ENCODE results near the gene RUSF1.

The RUSF1 gene

GRCh38 chr16:31521368-31521767 is 13.2 kb upstream of the RUSF1 start:
- Histone ChIP-seq H3K4me1 (no peaks in the 10 kb centered on the region), H3K27ac (no peak overlapping the region), H3K9me3 (no peaks in the 10 kb centered on the region), H3K27me3 (peaks cover 0 to 5% of the 10 kb centered on the region in 2 donors), H3K36me3 (no peaks in the 10 kb centered on the region), H3K4me3 (no peak overlapping the region)
- no peak for DNase-seq
- TF ChIP-seq CTCF (IDR thresholded peaks at IDR 0.05): no peak
- intact Hi-C loops (cut with DNase I; ENCODE audit: low total_unique reads): no loop called here

- intact Hi-C loops (cut with DNase I; ENCODE audit: low total_unique reads): no loop called here
- H3K36me3 ChIP-seq: no peaks in the 10 kb centered on the region
- H3K27me3 ChIP-seq: peaks cover 0 to 5% of the 10 kb centered on the region in 2 donors
- DNase-seq: no peak
- H3K4me1 ChIP-seq: no peaks in the 10 kb centered on the region
- TF ChIP-seq CTCF (IDR thresholded peaks at IDR 0.05): no peak
- H3K4me3 ChIP-seq: no peak overlapping the region
- H3K27ac ChIP-seq: no peak overlapping the region
- H3K9me3 ChIP-seq: no peaks in the 10 kb centered on the region
Measured at GRCh38 chr16:31519759-31520431, 11.7 kb upstream of the RUSF1 start.

GRCh38 chr16:31517800-31518402 is 9.7 kb upstream of the RUSF1 start:
- no peaks in the 10 kb centered on the region for H3K9me3 ChIP-seq
- H3K4me3 ChIP-seq: no peak overlapping the region
- H3K4me1 ChIP-seq: no peaks in the 10 kb centered on the region
- intact Hi-C loops (cut with DNase I; ENCODE audit: low total_unique reads): no loop called here
- no peak for DNase-seq
- H3K27ac ChIP-seq: no peak overlapping the region
- H3K36me3 ChIP-seq: no peaks in the 10 kb centered on the region
- peaks cover 0 to 5% of the 10 kb centered on the region in 2 donors for H3K27me3 ChIP-seq
- TF ChIP-seq CTCF (IDR thresholded peaks at IDR 0.05): no peak

- no peak for DNase-seq
- intact Hi-C loops (cut with DNase I; ENCODE audit: low total_unique reads): no loop called here
- no peak for TF ChIP-seq CTCF (IDR thresholded peaks at IDR 0.05)
- no peaks in the 10 kb centered on the region for H3K27me3 ChIP-seq
- no peak overlapping the region for H3K4me3 ChIP-seq
- H3K27ac ChIP-seq: no peak overlapping the region
- H3K36me3 ChIP-seq: no peaks in the 10 kb centered on the region
- H3K9me3 ChIP-seq: no peaks in the 10 kb centered on the region
- peaks cover 0 to 10% (median 2%) of the 10 kb centered on the region in 4 donors for H3K4me1 ChIP-seq
Measured at GRCh38 chr16:31513884-31514283, 5.7 kb upstream of the RUSF1 start.

GRCh38 chr16:31513126-31513525 is 4.9 kb upstream of the RUSF1 start:
- Histone ChIP-seq H3K27ac (no peak overlapping the region), H3K4me1 (peaks cover 0 to 11% (median 2%) of the 10 kb centered on the region in 4 donors), H3K9me3 (no peaks in the 10 kb centered on the region), H3K27me3 (no peaks in the 10 kb centered on the region), H3K36me3 (no peaks in the 10 kb centered on the region), H3K4me3 (no peak overlapping the region)
- no peak for DNase-seq
- no peak for TF ChIP-seq CTCF (IDR thresholded peaks at IDR 0.05)
- intact Hi-C loops (cut with DNase I; ENCODE audit: low total_unique reads): no loop called here

Measured in tibial artery (tissue), 4 donors.